H1 (cell line): Measurements from ENCODE around the gene BTRC. TPM values are rescaled to one million over a fixed set of nuclear protein-coding genes. Genes with fewer than 3 reads are reported as not detected.

Experiments
- BCL11A ChIP-seq, 2 experiments: IDR thresholded peaks; one replicate each; pipeline ENCODE4 v1.6.1; 2011; ENCODE audit warnings: low read depth in 2 of 2, low read length in 2 of 2, mild to moderate bottlenecking in 2 of 2
- NRF1 ChIP-seq: IDR thresholded peaks from 2 replicates; pipeline ENCODE4 v1.6.1; 2011; ENCODE audit warnings: mild to moderate bottlenecking, low read depth, low read length, improper control_type of control experiment
- RBBP5 ChIP-seq: IDR thresholded peaks from 2 replicates; pipeline ENCODE4 v1.7.1; 2012; ENCODE audit warnings: low read depth, mild to moderate bottlenecking, inconsistent platforms, low read length, moderate library complexity, borderline replicate concordance
- SIRT6 ChIP-seq: IDR thresholded peaks from one replicate; pipeline ENCODE4 v1.7.1; 2012; ENCODE audit warnings: low read length, inconsistent platforms
- SP4 ChIP-seq: IDR thresholded peaks from 2 replicates; pipeline ENCODE4 v1.6.1; 2012; ENCODE audit warnings: low read length, inconsistent platforms
- SRF ChIP-seq: IDR thresholded peaks from 2 replicates; pipeline ENCODE4 v1.6.1; 2011; ENCODE audit warnings: mild to moderate bottlenecking, low read depth, low read length, moderate library complexity
- polyA plus RNA-seq, 7 experiments: library from polyadenylated mRNA; depleted of rRNA in 3 of 7; stranded (reverse) in 5 of 7; unstranded in 2 of 7; fragments of >200 nt in 5 of 7; fragments of 200-250 nt in 2 of 7; gene quantifications; 1 replicate in 5 of 7; 2 replicates in 1 of 7; 4 replicates in 1 of 7; pipeline versions ENCODE4 v1.2.1 to v1.2.3, GENCODE V29; 2011 to 2013; ENCODE audit warnings: missing spikeins in 2 of 7, mixed read lengths in 2 of 7
- total RNA-seq: library from RNA; stranded (reverse); fragmentation: NEBNext Ultra II Directional; extraction: Animal tissue kit (Norgen Biotek cat#: 25700); gene quantifications from 2 replicates; pipeline ENCODE4 v1.2.1, GENCODE V29; 2021
- TF ChIP-seq, protein P1 (sequence below): IDR thresholded peaks from 2 replicates; pipeline ENCODE4 v1.6.1; 2012; ENCODE audit warnings: low read length, inconsistent platforms
- TF ChIP-seq, protein P2 (sequence below): IDR thresholded peaks from 2 replicates; pipeline ENCODE4 v1.6.1; 2012; ENCODE audit warnings: inconsistent platforms

The BTRC gene
- total and polyA plus RNA-seq, 2 of the 8 experiments (the other 6 are each of a cell fraction or from before 2014, with no cell fraction given) = 9.9 to 24.7 TPM

DNA sequence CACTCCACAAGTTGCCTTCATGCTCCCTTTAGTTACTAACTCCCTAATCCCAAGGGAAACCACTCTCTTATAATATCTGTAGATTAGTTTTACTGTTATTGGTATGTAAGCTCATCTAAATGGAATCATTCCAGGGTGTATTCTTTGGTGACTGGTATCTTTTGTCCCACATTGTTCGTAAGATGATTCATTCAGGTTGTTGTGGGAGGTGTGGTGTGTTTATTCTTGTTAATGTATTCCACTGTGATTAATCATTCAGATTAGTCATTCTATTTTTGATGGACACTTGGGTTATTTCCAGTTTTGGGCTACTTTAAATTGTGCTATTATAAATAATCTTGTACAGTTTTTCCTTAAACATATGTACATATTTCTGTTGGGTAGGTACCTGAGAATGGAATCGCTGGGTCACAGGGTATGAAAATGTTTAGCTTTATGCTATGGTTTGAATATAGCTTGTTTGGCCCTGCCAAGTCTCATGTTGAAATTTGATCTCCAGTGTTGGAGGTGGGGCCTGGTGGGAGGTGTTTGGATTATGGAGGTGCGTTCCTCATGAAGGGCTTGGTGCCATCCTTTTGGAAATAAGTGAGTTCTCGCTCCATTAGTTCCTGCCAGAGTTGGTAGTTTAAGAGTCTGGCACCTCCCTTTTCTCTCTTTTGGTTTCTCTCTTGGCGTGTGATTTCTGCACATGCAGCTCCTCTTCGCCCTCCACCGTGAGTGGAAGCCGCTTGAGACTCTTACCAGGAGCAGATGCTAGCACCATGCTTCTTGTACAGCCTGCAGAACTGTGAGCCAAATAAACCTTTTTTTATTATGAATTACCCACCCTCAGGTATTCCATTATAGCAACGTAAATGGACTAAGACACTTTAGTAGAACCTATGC lies 13.8 kb downstream of the BTRC start (continued):
- TF ChIP-seq NRF1 (no peak), SRF (no peak), SIRT6 (no peak), RBBP5 (no peak), SP4 (no peak), BCL11A (IDR thresholded peaks at IDR 0.05; ENCODE audit: low read depth in 2 of 2, low read length in 2 of 2) (no peak)
- TF ChIP-seq, protein P1, sequence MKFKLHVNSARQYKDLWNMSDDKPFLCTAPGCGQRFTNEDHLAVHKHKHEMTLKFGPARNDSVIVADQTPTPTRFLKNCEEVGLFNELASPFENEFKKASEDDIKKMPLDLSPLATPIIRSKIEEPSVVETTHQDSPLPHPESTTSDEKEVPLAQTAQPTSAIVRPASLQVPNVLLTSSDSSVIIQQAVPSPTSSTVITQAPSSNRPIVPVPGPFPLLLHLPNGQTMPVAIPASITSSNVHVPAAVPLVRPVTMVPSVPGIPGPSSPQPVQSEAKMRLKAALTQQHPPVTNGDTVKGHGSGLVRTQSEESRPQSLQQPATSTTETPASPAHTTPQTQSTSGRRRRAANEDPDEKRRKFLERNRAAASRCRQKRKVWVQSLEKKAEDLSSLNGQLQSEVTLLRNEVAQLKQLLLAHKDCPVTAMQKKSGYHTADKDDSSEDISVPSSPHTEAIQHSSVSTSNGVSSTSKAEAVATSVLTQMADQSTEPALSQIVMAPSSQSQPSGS = no peak
- TF ChIP-seq, protein P2, sequence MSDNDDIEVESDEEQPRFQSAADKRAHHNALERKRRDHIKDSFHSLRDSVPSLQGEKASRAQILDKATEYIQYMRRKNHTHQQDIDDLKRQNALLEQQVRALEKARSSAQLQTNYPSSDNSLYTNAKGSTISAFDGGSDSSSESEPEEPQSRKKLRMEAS = no peak
